Forelimb muscle (tissue), 1 donor: ENCODE data around the gene VSTM2L. TPM values are rescaled to one million over a fixed set of nuclear protein-coding genes. Genes with fewer than 3 reads are reported as not detected.
"Not testable (repeated sequence)": the region's sequence is repeated elsewhere in the genome, so short reads cannot be mapped to it uniquely, and the experiment has no call there.

Experiments used
- DNase-seq: peaks from one replicate; pipeline ENCODE4 v3.0.0-alpha.2; 2013; ENCODE audit warnings: low read depth
- polyA plus RNA-seq: library from polyadenylated mRNA; unstranded; fragments of 120-200 nt; gene quantifications from one replicate; pipeline ENCODE4 v1.2.1, GENCODE V29; 2013; ENCODE audit not compliant: insufficient read length

VSTM2L gene
- polyA plus RNA-seq, 1 donor = 3.5 TPM

DNA sequence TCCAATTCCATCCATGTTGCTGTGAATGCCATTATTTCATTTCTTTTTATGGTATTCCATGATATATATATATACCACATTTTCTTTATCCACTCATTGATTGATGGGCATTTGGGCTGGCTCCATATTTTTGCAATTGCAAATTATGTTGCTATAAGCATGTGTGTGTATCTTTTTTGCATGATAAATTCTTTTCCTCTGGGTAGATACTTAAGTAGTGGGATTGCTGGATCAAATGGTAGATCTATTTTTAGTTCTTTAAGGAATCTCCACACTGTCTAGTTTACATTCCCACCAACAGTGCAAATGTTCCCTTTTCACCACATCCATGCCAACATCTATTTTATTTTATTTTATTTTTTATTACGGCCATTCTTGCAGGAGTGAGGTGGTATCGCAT is 60.6 kb downstream of the VSTM2L start:
- not testable (repeated sequence) for DNase-seq

DNA sequence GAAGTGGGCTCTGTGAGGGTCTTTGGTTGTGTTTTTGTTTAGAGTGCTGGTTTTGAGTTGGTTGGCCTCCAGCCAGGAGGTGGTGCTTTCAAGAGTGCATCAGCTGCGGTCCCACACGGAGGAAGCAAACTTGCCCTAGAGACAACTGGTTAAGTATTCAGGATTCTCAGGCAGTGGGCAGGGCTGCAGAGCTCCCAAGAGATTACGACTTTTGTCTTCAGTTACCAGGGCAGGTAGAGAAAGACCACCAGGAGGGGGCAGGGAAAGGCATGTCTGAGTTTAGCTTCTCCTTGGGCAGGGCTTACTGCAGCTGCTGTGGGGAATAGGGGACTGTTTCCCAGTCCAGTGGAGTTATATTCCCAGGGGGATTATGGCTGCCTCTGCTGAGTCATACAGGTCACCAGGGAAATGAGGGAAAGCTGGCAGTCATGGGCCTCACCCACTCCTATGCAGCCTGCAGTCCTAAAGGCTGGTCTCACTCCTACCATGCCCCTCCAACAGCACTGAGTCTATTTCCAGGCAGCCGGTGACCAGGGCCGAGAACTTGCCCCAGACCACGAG is 66.0 kb downstream of the VSTM2L start:
- DNase-seq = no peak

DNA sequence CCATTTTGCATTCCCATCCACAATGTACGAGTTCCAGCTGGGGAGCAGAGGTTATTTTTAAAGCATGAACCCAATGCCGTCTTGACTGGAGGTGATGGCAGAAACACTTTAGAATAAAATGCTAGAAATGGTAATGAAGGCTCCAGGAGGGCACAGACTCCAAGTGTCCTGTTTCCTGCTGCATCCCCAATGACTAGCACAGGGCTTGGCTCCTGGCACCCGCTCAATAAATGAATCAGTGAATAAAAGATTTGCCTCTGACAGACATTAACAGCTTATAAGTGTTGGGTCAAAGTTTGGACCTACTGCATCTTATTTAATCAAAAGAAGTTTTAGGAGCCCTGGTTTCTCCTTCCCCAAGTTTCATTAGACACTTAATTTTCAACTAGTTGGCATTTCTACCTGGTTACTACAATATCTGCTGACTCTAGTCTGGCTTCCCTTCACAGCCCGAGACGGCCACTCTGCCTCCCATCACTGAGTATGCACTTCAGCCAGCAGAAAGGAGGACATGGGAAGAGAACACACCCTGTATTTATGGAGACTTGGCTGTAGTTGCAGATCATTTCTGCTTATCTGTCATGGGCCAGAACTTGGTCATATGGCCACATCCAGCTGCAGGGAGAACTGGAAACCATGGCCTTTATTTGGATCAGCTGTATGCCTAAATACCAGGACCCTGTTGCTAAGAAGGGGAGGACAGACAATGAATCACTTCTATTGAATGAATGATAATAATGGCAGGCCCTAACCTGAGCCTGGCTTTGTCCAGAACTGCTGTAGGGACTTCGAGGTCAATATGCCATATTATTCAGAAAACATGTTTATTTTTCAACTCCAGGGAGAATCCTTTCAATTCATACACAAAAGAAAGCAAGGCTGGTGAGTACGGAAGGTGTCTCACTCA is 67.3 kb downstream of the VSTM2L start:
- DNase-seq = no peak

DNA sequence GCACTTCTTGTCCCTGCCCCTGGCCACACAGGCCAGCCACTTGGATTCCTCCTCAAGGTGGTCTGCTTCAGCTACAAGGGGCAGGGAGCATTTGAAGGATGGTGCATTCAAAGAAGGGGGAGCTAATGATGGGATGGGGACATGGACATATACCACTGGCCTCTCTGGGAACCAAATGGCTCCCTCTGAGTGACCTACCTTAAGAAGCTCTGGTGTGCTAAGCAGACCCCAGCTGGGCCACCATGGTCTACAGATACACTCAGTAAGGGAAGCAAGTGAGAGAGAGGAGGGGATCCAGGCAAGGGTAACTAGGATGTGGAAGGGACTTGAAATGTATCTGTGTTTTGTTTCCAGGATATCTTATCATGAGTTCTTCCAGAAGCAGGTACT is 67.9 kb downstream of the VSTM2L start:
- no peak for DNase-seq

DNA sequence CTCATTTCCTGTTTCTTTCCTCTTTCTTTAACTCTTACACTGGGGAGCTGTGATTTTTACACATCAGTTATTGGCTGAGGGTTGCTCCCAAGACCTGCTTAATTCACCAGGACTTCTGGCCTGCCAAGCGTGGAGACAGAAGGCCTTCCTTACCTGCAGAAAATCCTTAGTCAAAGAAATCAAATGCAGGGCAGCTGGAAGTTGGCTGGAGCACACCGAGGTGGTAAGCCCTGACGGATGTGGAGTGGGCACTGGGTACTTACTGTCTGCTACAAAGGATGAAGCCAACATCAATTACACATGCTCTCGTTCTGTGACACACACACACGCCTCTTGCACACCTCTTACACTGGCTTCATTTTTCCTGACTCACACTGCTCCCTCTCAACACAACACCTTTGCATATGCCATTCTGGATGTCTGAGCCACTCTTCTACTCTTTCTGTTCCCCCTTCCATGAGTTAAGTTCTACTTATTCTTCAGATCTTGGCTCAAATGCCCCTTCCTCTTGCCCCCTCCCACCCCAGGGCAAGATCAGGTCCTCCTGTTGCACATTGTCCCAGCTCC is 68.7 kb downstream of the VSTM2L start:
- DNase-seq = no peak

DNA sequence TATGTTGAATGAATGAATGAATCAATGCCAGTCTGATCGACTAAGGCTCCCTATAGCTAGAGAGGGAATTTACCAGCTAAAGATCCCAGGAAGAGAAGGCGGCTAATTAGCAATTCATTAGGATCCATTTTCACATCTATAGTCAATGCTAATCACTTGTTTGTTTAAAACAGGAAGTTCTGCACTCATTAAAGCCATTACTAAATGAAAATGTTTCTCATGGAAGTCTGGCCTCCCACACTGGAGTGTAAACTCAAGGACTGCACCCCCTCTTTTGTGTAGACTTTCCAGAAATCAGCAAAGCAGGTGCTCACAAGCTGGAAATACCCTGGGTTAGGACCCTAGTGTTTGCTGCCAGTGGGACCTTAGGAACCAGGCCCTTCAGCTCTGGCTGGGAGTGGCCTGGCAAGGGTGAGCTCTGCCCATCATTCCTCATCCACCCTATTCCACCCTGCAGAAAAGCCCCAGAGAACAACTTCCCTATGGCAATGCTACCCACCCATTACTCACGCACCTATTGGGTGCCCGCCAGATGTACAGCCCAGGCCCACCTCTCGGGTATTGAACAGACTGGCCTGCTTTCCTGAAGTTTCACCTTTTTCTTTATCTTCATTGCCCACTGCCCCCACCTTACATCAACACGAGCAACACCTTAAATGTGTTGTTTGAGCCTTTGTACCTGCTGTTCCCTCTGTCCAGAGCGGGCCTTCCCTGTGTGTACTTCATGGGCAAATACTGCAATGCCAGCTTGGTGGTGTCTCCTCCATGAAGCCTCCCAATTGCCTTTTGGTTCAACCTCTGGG is 69.5 kb downstream of the VSTM2L start:
- DNase-seq = no peak

DNA sequence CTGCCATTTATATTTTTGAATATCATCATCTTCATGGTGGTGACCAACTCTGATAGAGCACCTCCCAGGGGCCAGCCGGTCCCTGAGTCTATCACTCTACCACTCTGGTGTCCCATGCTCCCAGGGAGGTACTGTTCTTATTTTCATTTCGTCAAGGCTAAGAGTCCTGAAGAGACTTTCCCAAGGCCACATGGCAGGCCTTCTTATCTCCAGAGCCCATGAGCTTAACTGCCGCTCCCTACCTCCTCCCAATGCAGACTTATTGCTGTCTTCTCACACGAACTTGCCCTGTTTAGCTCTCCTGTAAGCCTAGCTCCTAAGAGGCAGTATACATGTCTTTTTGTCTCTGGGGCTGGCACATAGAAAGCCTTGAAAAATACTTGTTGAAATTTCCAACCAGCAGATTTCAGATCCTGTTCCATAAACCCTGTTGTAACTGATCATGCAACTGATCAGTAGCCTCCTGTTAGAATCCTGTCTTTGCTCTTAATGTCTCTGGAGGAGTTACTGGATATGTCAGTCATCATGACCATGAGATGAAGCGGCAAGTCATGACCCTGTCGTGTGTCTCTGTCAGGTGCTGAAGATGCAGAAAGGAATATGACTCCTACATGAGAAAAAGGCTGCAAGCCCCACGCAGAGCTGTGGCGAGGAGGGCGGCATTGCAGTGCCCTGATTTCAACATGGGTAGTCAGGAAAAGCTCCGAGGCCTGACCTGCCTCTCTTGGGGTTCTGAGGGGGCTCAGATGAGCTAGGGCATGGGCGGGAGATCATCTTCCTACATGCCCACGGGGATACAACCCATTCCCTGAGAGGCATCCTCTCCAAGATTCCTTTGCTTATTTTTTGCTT is 70.4 kb downstream of the VSTM2L start:
- DNase-seq = no peak

DNA sequence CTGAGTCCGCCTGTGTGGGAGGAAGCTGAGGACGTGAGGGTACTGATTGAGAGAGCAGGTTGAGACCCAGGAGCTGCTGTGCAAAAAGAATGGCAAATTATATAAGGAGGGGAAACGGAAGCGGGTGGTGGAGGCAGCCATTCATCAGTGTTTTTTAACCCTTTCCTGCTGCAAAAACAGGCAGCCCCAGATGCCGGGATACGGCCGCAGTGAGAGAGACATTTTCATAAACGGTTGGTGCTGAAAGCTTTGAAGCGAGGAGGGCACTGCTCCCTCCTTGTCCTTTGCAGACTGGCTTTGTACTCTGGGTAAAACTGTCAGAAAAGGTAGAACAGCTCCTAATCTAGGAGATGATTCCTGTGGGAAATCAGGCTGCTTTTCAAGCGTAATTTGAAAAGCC is 74.0 kb downstream of the VSTM2L start:
- no peak for DNase-seq

DNA sequence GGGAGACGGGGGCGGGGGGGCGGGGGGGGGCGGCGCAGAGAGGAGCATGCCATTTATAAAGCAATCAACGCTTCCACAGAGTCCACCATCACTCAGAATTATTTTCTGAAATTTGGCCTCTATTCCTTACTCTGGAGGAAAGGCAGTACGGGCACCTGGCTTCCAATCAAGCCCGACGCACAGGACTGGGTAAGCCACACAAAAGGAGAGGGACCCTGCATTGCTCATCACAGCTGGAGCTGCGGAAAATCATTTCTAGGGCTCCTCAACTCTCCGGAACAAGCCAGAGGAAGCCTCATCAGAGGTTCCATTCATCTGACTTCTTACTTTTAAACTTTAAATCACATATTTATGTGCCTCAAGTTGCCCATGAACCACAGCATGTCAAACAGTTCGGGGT is 74.4 kb downstream of the VSTM2L start:
- DNase-seq = no peak

DNA sequence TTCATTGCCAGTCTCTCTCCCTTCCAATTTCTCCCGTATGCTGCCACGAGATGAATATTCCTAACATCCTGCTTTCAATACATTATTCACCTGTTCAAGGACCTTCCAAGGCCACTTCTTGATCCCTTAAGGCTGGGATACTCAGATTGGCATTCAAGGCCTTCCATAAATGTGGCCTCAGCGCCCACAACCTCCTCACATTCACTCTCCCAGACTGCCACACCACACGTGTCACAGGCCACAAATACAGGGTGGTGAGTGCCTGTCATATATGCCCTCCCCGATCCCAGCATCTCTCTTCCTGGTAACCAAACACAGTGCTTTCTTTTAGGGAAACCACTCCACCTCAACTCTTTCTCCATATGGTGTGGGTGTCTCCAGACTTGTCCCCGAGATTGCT is 74.9 kb downstream of the VSTM2L start:
- no peak for DNase-seq

DNA sequence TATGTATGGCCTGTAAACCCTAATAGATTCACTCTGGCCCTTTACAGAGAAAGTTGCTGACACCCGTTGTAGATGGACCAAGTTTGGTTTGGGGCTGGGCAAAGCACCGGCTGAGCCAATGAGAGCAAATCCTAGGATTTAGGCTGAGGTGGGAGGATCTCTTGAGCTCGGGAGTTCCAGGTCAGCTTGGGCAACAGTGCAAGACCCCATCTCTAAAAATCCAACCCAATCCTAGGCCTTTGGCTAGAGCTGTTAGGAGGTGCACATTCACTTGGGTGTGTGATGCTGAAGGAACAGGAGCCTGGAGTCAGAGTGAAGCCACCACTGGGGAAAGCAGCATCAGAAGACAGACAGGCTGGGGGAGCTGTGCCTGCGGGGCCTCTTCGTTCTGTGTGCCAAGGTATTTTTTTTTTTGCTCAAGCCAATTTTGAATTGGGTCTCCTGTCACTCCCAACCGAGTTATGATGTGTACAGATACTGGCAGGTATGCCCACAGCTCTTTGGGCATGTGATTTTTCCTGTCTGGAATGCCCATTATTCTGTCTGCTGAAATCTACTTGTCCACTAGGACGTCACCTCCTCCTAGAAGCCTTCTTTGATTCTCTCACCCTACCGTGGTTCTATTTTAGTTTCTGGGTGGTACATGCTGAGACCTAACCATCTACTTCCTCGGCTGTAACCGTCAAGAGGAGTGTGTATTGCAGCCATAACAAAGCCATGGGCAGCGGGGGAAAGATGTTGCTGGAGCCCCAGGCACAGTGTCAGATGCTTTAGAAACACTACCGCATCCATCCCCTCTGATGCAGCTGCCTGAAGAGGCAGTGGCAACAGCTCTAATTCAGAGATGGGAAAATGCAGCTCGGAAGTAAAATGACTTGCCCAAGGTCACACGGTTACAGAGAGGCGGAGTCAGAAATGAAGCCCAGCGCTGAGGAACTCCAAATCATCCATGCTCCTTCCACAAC is 76.4 kb downstream of the VSTM2L start:
- no peak for DNase-seq

DNA sequence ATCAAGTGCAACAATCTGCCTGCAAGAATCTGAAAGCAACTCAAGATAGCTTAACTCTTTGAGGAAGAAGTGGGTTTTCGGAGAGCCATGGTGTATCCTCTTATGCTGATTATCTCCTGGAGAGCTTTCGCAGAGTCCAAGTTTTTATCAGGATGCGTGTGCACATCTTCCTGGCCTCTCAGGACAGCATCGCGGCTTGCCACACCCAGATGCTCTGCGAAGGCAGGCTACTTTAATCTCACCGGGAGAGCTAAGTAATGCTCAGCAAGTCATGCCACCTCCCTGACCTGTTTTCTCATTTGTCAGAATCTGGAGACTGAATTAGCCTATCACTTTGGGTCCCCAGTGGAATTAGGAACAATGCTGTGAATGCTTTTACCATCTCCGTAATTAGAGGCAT is 77.5 kb downstream of the VSTM2L start:
- DNase-seq = no peak

DNA sequence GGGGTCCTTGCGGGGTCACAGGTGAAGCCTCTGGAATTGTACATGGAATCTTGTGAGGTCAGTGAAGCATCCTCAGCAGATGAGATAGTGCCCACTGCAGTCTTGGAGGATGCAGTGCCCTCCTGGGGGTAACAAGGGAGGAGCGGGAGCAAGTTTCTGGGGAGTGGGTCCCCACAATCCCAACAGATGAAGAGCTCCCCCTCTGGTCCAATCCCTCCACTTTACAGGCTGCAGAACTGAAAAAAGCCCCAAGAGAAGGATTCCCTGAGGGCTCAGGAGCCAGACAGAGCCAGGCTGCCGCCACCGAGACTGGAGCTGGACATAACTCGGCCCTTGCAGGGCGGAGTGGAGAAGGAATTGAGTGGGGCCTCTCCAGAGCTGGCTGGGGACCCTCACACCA is 77.9 kb downstream of the VSTM2L start:
- no peak for DNase-seq

DNA sequence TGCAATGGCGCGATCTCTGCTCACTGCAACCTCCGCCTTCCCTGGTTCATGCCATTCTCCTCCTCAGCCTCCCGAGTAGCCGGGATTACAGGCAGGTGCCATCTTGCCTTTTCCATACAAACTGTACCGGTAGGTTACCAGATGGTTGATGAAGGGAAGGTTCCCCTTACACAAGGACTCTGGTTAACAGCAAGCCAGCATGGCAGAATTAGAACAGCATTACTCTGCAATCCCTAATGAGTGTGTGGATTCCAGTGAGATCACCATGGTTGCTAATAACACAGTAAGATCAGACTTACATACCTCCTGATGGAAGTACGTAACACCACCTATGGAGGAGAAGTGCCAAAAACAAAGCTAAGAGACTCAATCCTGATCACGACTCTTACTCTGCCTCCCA is 78.6 kb downstream of the VSTM2L start:
- no peak for DNase-seq

DNA sequence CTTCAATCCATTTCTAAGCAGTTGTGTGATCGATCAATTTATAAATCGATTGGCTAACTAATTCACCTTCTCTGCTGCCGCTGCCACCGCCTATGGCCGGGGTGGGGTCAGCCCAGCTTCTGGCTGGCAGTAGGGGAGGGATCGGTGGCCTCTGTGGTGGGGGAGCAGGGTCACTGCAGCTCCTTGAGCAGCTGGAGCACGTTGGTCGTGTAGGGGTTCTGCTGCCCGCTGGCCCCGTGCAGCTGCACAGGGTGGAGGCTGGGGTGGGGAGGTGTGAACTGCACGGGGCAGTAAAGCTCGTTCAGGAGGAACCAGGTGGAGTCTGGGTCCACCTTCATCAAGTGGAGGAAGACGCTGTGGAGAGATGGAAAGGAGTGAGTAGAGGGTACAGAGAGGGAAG is 80.4 kb downstream of the VSTM2L start:
- no peak for DNase-seq

DNA sequence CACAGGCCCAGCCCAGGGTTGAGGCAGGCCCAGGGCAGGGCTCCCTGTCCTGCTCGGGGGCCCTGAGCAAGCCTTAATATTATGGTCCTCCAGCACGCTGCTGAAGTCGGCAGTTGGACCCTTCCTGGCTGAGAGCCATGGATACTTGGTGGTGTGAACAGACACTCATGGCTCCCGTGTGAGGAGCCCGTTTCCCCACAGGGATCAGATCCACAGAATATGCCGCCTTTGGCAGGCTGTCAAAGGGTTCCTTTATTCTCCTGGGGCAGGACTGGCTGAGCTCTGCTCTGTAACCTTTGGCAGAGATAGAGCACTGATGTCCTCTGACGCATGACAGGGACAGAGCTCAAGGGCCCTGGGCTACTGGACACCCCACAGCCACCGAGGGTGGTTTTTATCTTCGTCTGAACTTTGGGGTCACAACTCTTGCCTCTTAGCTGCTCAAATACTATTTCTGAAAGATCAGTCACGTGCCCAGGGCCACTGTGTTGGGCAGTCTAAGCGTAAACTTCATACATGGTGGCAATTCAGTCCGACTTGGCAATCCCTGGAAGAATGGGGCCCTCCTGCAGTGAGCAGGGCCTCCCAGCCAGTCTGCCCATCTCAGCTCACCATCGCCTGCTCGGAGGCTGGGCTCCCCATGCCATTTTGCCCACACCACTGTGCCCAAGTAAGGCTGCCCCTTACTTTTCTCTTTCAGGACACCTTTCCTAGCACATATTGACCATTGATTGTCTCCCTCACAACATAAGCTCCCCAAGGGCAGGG is 81.3 kb downstream of the VSTM2L start:
- no peak for DNase-seq

DNA sequence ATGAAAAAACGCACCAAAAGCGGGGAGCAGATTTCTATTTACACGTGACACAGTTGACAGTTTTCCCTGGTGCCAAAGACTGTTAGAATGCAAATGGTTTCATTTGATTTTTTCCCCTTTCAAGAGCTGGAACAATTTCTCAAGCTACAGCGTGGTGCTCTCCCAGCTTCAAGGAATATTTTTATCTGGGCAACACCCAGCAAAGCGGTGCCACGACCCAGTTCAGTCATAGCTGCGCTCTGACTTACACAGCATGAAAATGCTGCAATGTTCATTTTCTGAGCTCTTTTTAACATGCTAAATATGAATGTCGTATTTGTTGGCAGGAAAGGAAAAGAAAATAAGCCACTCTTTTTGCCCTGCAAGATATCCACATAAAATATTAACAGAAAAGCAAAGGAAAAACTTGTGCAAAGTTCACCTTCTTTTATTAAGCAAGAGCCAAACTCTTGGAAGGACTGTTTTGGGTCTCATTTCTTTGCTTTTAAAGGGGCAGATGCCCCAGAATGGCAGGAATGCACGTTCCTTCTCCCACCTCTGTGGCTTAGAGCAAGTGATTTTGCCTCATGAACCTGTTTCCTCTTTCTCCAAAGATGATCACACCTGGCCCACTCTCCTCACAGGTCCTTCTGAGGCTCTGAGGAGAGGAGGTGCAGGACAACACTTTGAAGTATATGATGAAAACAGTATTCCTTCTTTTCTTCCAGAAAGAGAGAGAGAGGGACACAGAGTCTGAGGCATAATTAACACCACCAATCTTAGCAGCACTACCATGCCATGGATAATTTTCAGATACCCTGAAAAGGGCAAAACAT is 83.3 kb downstream of the VSTM2L start:
- no peak for DNase-seq

DNA sequence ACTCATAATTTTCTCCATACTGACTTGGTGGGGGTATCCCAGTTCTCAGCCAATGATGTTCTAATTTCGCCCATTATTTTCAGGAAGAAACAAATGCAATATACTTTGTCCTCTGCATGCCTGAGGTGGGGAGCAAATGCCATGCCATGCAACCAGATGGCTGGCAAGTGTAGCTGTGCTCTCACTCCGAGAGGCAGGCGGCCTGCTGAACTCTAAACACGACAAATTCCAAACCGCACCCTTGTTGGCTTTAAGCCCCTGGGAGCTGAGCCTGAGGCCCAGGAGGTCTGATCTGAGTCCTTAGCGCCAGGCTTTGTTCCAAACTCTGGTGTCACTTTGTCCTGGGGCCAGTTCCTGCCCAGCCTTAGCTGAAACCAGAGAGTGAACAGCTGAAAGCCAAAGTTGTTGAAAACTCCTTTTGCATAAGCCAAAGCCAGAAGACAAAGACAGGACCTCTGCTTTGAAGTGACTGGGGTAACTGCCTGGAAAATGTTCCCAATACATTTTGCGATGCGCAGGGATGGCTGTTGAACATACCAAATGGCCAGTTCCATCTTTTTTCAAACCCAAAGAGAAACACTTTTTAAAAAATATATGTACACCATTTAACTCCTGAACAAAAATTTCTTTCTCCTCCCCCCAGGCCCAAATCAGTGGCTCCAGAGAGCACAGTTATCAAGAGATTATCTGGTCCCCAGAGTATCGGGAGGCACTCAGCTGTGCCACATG is 84.1 kb downstream of the VSTM2L start:
- DNase-seq = no peak
